DOHH2 (cell line): ENCODE measurements around the gene IPO13.

ENCODE experiments used
- H3F3A ChIP-seq: fragments of 200-600 bp; sonication (generic), shearing (Covaris generic); 2 replicates; pipeline ENCODE4 v1.6.0; 2016; ENCODE audit warnings: antibody characterized with exemption, mild to moderate bottlenecking; ENCODE audit not compliant: control insufficient read depth, insufficient read depth
- H3K27ac ChIP-seq: fragments of 200-600 bp; sonication (generic); 2 replicates; pipeline ENCODE4 v1.5.1; 2014; ENCODE audit warnings: low read depth, mild to moderate bottlenecking, low read length, moderate library complexity
- H3K27me3 ChIP-seq: fragments of 200-600 bp; sonication (generic); 2 replicates; pipeline ENCODE4 v1.6.1; 2014; ENCODE audit warnings: mild to moderate bottlenecking, low read length, mixed read lengths; ENCODE audit not compliant: control insufficient read depth
- H3K36me3 ChIP-seq: fragments of 200-600 bp; sonication (generic); 2 replicates; pipeline ENCODE4 v1.6.1; 2014; ENCODE audit warnings: mild to moderate bottlenecking, low read length, moderate library complexity, mixed read lengths; ENCODE audit not compliant: control insufficient read depth
- H3K4me1 ChIP-seq: fragments of 200-600 bp; sonication (generic); 2 replicates; pipeline ENCODE4 v1.6.1; 2014; ENCODE audit warnings: mild to moderate bottlenecking, low read length, mixed read lengths; ENCODE audit not compliant: control insufficient read depth
- H3K4me2 ChIP-seq: fragments of 200-600 bp; sonication (generic); 2 replicates; pipeline ENCODE4 v1.6.0; 2014; ENCODE audit warnings: mild to moderate bottlenecking, low read length, moderate library complexity
- H3K4me3 ChIP-seq: fragments of 200-600 bp; sonication (generic); 2 replicates; pipeline ENCODE4 v1.5.1; 2014; ENCODE audit warnings: mild to moderate bottlenecking, low read length, mixed read lengths
- H3K79me2 ChIP-seq: fragments of 200-600 bp; sonication (generic); 2 replicates; pipeline ENCODE4 v1.6.1; 2014; ENCODE audit warnings: mild to moderate bottlenecking, low read length, mixed read lengths; ENCODE audit not compliant: control insufficient read depth
- H3K9me2 ChIP-seq: fragments of 200-600 bp; sonication (generic); replicated peaks from 2 replicates; pipeline ENCODE4 v1.6.1; 2014; ENCODE audit warnings: mild to moderate bottlenecking, low read length, mixed read lengths; ENCODE audit not compliant: control insufficient read depth
- H3K9me3 ChIP-seq: fragments of 200-600 bp; sonication (generic); 2 replicates; pipeline ENCODE4 v1.6.1; 2014; ENCODE audit warnings: antibody characterized with exemption, low read length, mixed read lengths; ENCODE audit not compliant: control insufficient read depth, insufficient read depth
- H4K20me1 ChIP-seq: fragments of 200-600 bp; sonication (generic); 2 replicates; pipeline ENCODE4 v1.6.0; 2014; ENCODE audit warnings: low read depth, mild to moderate bottlenecking, antibody characterized with exemption, low read length, moderate library complexity; ENCODE audit not compliant: control insufficient read depth, insufficient read depth
- CTCF ChIP-seq: fragments of 200-600 bp; sonication (generic); IDR thresholded peaks from one replicate; pipeline ENCODE4 v1.5.1; 2014; ENCODE audit warnings: antibody characterized with exemption, mild to moderate bottlenecking, low read depth, low read length; ENCODE audit not compliant: poor library complexity, severe bottlenecking
- EZH2phosphoT487 ChIP-seq: fragments of 200-600 bp; sonication (generic); IDR thresholded peaks from 2 replicates; pipeline ENCODE4 v1.6.1; 2017; ENCODE audit warnings: borderline replicate concordance, mild to moderate bottlenecking, antibody characterized with exemption, low read length, moderate library complexity, mixed read lengths

The IPO13 gene

GRCh38 chr1:43938383-43938782, 8.4 kb upstream of the IPO13 start:
- Histone ChIP-seq H3F3A (no peaks in the 10 kb centered on the region), H3K4me2 (no peak overlapping the region), H3K9me3 (no peaks in the 10 kb centered on the region), H3K4me1 (peaks cover 5% of the 10 kb centered on the region), H3K79me2 (no peaks in the 10 kb centered on the region), H3K27me3 (no peaks in the 10 kb centered on the region), H3K27ac (no peak overlapping the region), H3K36me3 (peaks cover 4% of the 10 kb centered on the region; the same call in 1 of the 2 replicates), H3K9me2 (no peaks in the 10 kb centered on the region), H4K20me1 (no peaks in the 10 kb centered on the region), H3K4me3 (no peak overlapping the region)
- TF ChIP-seq EZH2phosphoT487 = no peak
- TF ChIP-seq CTCF = no peak

- H4K20me1 ChIP-seq = no peaks in the 10 kb centered on the region
- no peak overlapping the region for H3K4me2 ChIP-seq
- H3K9me3 ChIP-seq = no peaks in the 10 kb centered on the region
- H3K27me3 ChIP-seq = no peaks in the 10 kb centered on the region
- no peak overlapping the region for H3K27ac ChIP-seq
- no peaks in the 10 kb centered on the region for H3K79me2 ChIP-seq
- no peak for TF ChIP-seq EZH2phosphoT487
- TF ChIP-seq CTCF = no peak
- H3F3A ChIP-seq = no peaks in the 10 kb centered on the region
- H3K9me2 ChIP-seq = no peaks in the 10 kb centered on the region
- no peak overlapping the region for H3K4me3 ChIP-seq
- H3K36me3 ChIP-seq = peaks cover 4% of the 10 kb centered on the region; the same call in 1 of the 2 replicates
- H3K4me1 ChIP-seq = peaks cover 5% of the 10 kb centered on the region
These were observed 7.7 kb upstream of the IPO13 start for GRCh38 chr1:43938892-43939587.

DNA sequence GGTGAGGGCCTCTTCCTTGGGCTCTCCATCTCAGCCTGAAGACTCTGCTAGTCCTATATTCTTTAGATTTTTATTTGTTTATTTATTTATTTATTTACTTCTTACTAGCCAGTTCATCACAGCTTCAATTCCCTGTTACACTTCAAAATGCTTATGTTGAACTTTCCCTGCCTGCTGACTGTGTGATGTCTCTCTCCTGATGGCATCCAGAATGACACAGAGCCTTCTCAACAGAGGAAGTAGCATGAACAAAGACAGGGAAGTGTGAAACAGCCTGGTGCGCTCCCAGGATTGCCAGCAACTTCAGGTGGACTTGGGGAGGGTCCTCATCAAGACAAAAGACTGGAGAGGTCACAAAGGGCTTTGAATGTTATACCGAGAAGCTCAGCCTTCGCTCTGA, 4.3 kb upstream of the IPO13 start:
- no peaks in the 10 kb centered on the region for H3K27me3 ChIP-seq
- no peaks in the 10 kb centered on the region for H3K9me3 ChIP-seq
- H3K79me2 ChIP-seq = peaks cover 23% of the 10 kb centered on the region
- no peaks in the 10 kb centered on the region for H4K20me1 ChIP-seq
- no peak overlapping the region for H3K4me2 ChIP-seq
- TF ChIP-seq EZH2phosphoT487 = no peak
- no peak for TF ChIP-seq CTCF
- H3K27ac ChIP-seq = no peak overlapping the region
- H3K4me3 ChIP-seq = no peak overlapping the region
- H3K9me2 ChIP-seq = no peaks in the 10 kb centered on the region
- H3F3A ChIP-seq = no peaks in the 10 kb centered on the region
- H3K36me3 ChIP-seq = peaks cover 9% of the 10 kb centered on the region
- peaks cover 13% of the 10 kb centered on the region for H3K4me1 ChIP-seq
